ENCODE data around the gene MRPS7. TPM values are rescaled to one million over a fixed set of nuclear protein-coding genes. Genes with fewer than 3 reads are reported as not detected.

The MRPS7 gene
- polyA plus RNA-seq, 2 of the 4 experiments (the other 2 are of a cell fraction): 144 to 163 TPM

- TF ChIP-seq REST (IDR thresholded peaks at IDR 0.05) (no peak), RARB (CRISPR knock-in tag; IDR thresholded peaks at IDR 0.05) (no peak), HOXA7 (CRISPR knock-in tag; IDR thresholded peaks at IDR 0.05) (no peak), ZNF302 (CRISPR knock-in tag; IDR thresholded peaks at IDR 0.05) (no peak), NPAS2 (CRISPR knock-in tag; IDR thresholded peaks at IDR 0.05; ENCODE audit: borderline replicate concordance) (no peak), HMGXB4 (CRISPR knock-in tag; IDR thresholded peaks at IDR 0.05; ENCODE audit: borderline replicate concordance) (no peak)
These were observed 39.4 kb downstream of the MRPS7 start (continued) for GRCh38 chr17:75301049-75301448.

GRCh38 chr17:75301502-75302206, 40.0 kb downstream of the MRPS7 start:
- FAIRE-seq: no peak
- Histone ChIP-seq H3K4me2 (no peak overlapping the region), H3K9me3 (no peaks in the 10 kb centered on the region), H3K4me3 (no peak overlapping the region), H3K4me1 (no peaks in the 10 kb centered on the region), H3K27ac (no peak overlapping the region)
- CTCF ChIA-PET: interaction anchor here (0.6 to 5.5 kb wide), 6 partner anchors 10 to 111 kb away, joined by 3 to 27 read pairs (median 8); partner anchors contain the start of gene MIF4GD
- TF ChIP-seq MAX (IDR thresholded peaks at IDR 0.05) (no peak), USF2 (IDR thresholded peaks at IDR 0.05) (peak; percentile 19; the same call in 1 of the 2 replicates), JUNB (IDR thresholded peaks at IDR 0.05) (no peak)
- POLR2A ChIA-PET: no interaction called here
- WGBS (ENCODE audit: missing lambda C conversion rate): 83% methylated on average over 17 of the region's 17 CpGs
- no peak; a peak in 1 of 6 replicates for ATAC-seq
- DNase-seq (ENCODE audit: low read depth in 1 of 2, low spot score in 1 of 2): no peak

GRCh38 chr17:75307957-75308731, 46.5 kb downstream of the MRPS7 start:
- H3K4me3 ChIP-seq: no peak overlapping the region
- no peak overlapping the region for H3K4me2 ChIP-seq
- H3K27ac ChIP-seq: peak overlapping the region in 1 of 2 experiments; percentile 71; a peak in 3 of 6 replicates
- ATAC-seq (no peak), DNase-seq (ENCODE audit: low read depth in 1 of 2, low spot score in 1 of 2) (no peak), FAIRE-seq (no peak)
- 82% methylated on average over 13 of the region's 13 CpGs for WGBS (ENCODE audit: missing lambda C conversion rate)
- no peaks in the 10 kb centered on the region for H3K9me3 ChIP-seq
- no peak for TF ChIP-seq USF2 (IDR thresholded peaks at IDR 0.05)
- TF ChIP-seq MYC (IDR thresholded peaks at IDR 0.05; ENCODE audit: borderline replicate concordance, low read length): no peak
- TF ChIP-seq SREBF2 (IDR thresholded peaks at IDR 0.05): no peak
- no peak for TF ChIP-seq MAZ (IDR thresholded peaks at IDR 0.05; ENCODE audit: borderline replicate concordance, low read depth, low read length)
- TF ChIP-seq HDAC2 (IDR thresholded peaks at IDR 0.05): no peak
- no peak for TF ChIP-seq ZFP36 (IDR thresholded peaks at IDR 0.05; ENCODE audit: borderline replicate concordance, partially characterized antibody)
- TF ChIP-seq MAX (IDR thresholded peaks at IDR 0.05): no peak
- no peak for TF ChIP-seq JUN (IDR thresholded peaks at IDR 0.05)
- TF ChIP-seq FOSL2 (IDR thresholded peaks at IDR 0.05): no peak
- no peak for TF ChIP-seq FOSL2 (CRISPR knock-in tag; IDR thresholded peaks at IDR 0.05)
- no peak for TF ChIP-seq E2F6 (IDR thresholded peaks at IDR 0.05; ENCODE audit: borderline replicate concordance, low read depth)
- TF ChIP-seq KDM1A (IDR thresholded peaks at IDR 0.05; ENCODE audit: low read depth): no peak
- no peak for TF ChIP-seq HOXA7 (CRISPR knock-in tag; IDR thresholded peaks at IDR 0.05)
- POLR2A ChIA-PET: no interaction called here
- CTCF ChIA-PET: interaction anchor here (0.7 to 1.7 kb wide), 8 partner anchors 10 to 116 kb away, joined by 3 to 5 read pairs (median 4); no protein-coding TSS in a partner anchor
- peaks cover 16% of the 10 kb centered on the region for H3K4me1 ChIP-seq
